OCI-LY1 (cell line): ENCODE results near the gene SYTL4.

Experiments used
- H2AFZ ChIP-seq: fragments of 200-600 bp; sonication (generic), shearing (Covaris generic); 2 replicates; pipeline ENCODE4 v1.6.0; 2014; ENCODE audit warnings: antibody characterized with exemption, mild to moderate bottlenecking, low read length
- H3F3A ChIP-seq: fragments of 200-600 bp; sonication (generic), shearing (Covaris generic); 2 replicates; pipeline ENCODE4 v1.6.0; 2014; ENCODE audit warnings: mild to moderate bottlenecking, antibody characterized with exemption, low read length, moderate library complexity; ENCODE audit not compliant: insufficient read depth
- H3K27ac ChIP-seq: fragments of 200-600 bp; sonication (generic); 2 replicates; pipeline ENCODE4 v1.5.1; 2014; ENCODE audit warnings: low read length, mixed run types, mild to moderate bottlenecking, low read depth; ENCODE audit not compliant: poor library complexity, severe bottlenecking
- H3K27me3 ChIP-seq: fragments of 200-600 bp; sonication (generic); 2 replicates; pipeline ENCODE4 v1.6.0; 2014; ENCODE audit warnings: antibody characterized with exemption, mild to moderate bottlenecking, low read length, moderate library complexity; ENCODE audit not compliant: insufficient read depth
- H3K36me3 ChIP-seq: fragments of 200-600 bp; sonication (generic); 2 replicates; pipeline ENCODE4 v1.6.1; 2014; ENCODE audit warnings: mild to moderate bottlenecking, antibody characterized with exemption, low read length, moderate library complexity, mixed read lengths; ENCODE audit not compliant: insufficient read depth
- H3K4me1 ChIP-seq: fragments of 200-600 bp; sonication (generic); 2 replicates; pipeline ENCODE4 v1.5.1; 2014; ENCODE audit warnings: mild to moderate bottlenecking, low read length, moderate library complexity; ENCODE audit not compliant: insufficient read depth, severe bottlenecking
- H3K4me2 ChIP-seq: fragments of 200-600 bp; sonication (generic), shearing (Covaris generic); 2 replicates; pipeline ENCODE4 v1.6.1; 2014; ENCODE audit warnings: low read length
- H3K4me3 ChIP-seq: fragments of 200-600 bp; sonication (generic); 2 replicates; pipeline ENCODE4 v1.5.1; 2014; ENCODE audit warnings: low read length, low read depth, mild to moderate bottlenecking, mixed read lengths; ENCODE audit not compliant: poor library complexity, severe bottlenecking
- H3K79me2 ChIP-seq: fragments of 200-600 bp; shearing (Covaris generic); 2 replicates; pipeline ENCODE4 v1.6.1; 2016; ENCODE audit warnings: mixed run types, low read length, mixed read lengths; ENCODE audit not compliant: insufficient read depth
- H3K9ac ChIP-seq: fragments of 200-600 bp; sonication (generic), shearing (Covaris generic); 2 replicates; pipeline ENCODE4 v1.6.1; 2014; ENCODE audit warnings: mild to moderate bottlenecking, low read length, mixed read lengths
- H3K9me2 ChIP-seq: fragments of 200-600 bp; sonication (generic), shearing (Covaris generic); 2 replicates; pipeline ENCODE4 v1.6.1; 2014; ENCODE audit warnings: low read depth, mild to moderate bottlenecking, low read length, mixed read lengths
- H3K9me3 ChIP-seq: fragments of 200-600 bp; shearing (Covaris generic); 2 replicates; pipeline ENCODE4 v1.6.1; 2014; ENCODE audit warnings: low read length, mixed read lengths
- H4K20me1 ChIP-seq: fragments of 200-600 bp; sonication (generic), shearing (Covaris generic); 2 replicates; pipeline ENCODE4 v1.6.0; 2016; ENCODE audit warnings: mild to moderate bottlenecking, low read length; ENCODE audit not compliant: insufficient read depth
- CTCF ChIP-seq: fragments of 200-600 bp; sonication (generic), shearing (Covaris generic); IDR thresholded peaks from 2 replicates; pipeline ENCODE4 v1.5.1; 2017; ENCODE audit warnings: mild to moderate bottlenecking, antibody characterized with exemption, low read length, moderate library complexity, mixed read lengths
- EZH2 ChIP-seq: fragments of 200-600 bp; sonication (generic), shearing (Covaris generic); IDR thresholded peaks from 2 replicates; pipeline ENCODE4 v1.8.0; 2017; ENCODE audit warnings: borderline replicate concordance, mixed run types, mild to moderate bottlenecking, antibody characterized with exemption, low read length, moderate library complexity, mixed read lengths

SYTL4 gene

GRCh38 chrX:100750883-100751282 is 19.0 kb upstream of the SYTL4 start:
- H2AFZ ChIP-seq: no peak overlapping the region
- H3K9me3 ChIP-seq: no peaks in the 10 kb centered on the region
- H4K20me1 ChIP-seq: no peaks in the 10 kb centered on the region
- H3K4me3 ChIP-seq: no peak overlapping the region
- H3K4me1 ChIP-seq: no peaks in the 10 kb centered on the region
- H3K27me3 ChIP-seq: no peaks in the 10 kb centered on the region
- no peak overlapping the region for H3K27ac ChIP-seq
- no peaks in the 10 kb centered on the region for H3K9me2 ChIP-seq
- no peak overlapping the region for H3K4me2 ChIP-seq
- H3F3A ChIP-seq: no peaks in the 10 kb centered on the region
- H3K9ac ChIP-seq: no peak overlapping the region
- TF ChIP-seq EZH2 (no peak), CTCF (no peak)
- no peaks in the 10 kb centered on the region for H3K36me3 ChIP-seq
- H3K79me2 ChIP-seq: no peaks in the 10 kb centered on the region

GRCh38 chrX:100748108-100748507 is 16.2 kb upstream of the SYTL4 start:
- no peak overlapping the region for H3K27ac ChIP-seq
- no peaks in the 10 kb centered on the region for H3K4me1 ChIP-seq
- H3K9me3 ChIP-seq: no peaks in the 10 kb centered on the region
- H3K4me2 ChIP-seq: no peak overlapping the region
- H3K4me3 ChIP-seq: no peak overlapping the region
- no peaks in the 10 kb centered on the region for H4K20me1 ChIP-seq
- no peaks in the 10 kb centered on the region for H3K79me2 ChIP-seq
- no peaks in the 10 kb centered on the region for H3K9me2 ChIP-seq
- H3K9ac ChIP-seq: no peak overlapping the region
- no peak overlapping the region for H2AFZ ChIP-seq
- H3K27me3 ChIP-seq: no peaks in the 10 kb centered on the region
- no peaks in the 10 kb centered on the region for H3F3A ChIP-seq
- no peaks in the 10 kb centered on the region for H3K36me3 ChIP-seq
- TF ChIP-seq EZH2 (no peak), CTCF (no peak)

- no peak overlapping the region for H3K4me3 ChIP-seq
- no peaks in the 10 kb centered on the region for H3K79me2 ChIP-seq
- H3K4me2 ChIP-seq: no peak overlapping the region
- H3K36me3 ChIP-seq: no peaks in the 10 kb centered on the region
- TF ChIP-seq CTCF (no peak), EZH2 (no peak)
- no peak overlapping the region for H2AFZ ChIP-seq
- H3K27ac ChIP-seq: no peak overlapping the region
- H3K4me1 ChIP-seq: no peaks in the 10 kb centered on the region
- no peaks in the 10 kb centered on the region for H3F3A ChIP-seq
- no peaks in the 10 kb centered on the region for H4K20me1 ChIP-seq
- H3K27me3 ChIP-seq: no peaks in the 10 kb centered on the region
- no peak overlapping the region for H3K9ac ChIP-seq
- H3K9me2 ChIP-seq: no peaks in the 10 kb centered on the region
- H3K9me3 ChIP-seq: no peaks in the 10 kb centered on the region
Measured at GRCh38 chrX:100747703-100748102, 15.8 kb upstream of the SYTL4 start.
